NCI-H2171 (cell line): Measurements from ENCODE around the gene SH3D19.
A peak's percentile ranks its signal among the peaks of the same experiment; 100 is the strongest.

Source experiments
- DNase-seq: peaks from one replicate; lab custom pipeline; 2025; lab: John Stamatoyannopoulos, UW

Gene SH3D19

GRCh38 chr4:151195801-151196200, 129.6 kb downstream of the SH3D19 start:
- DNase-seq = no peak

GRCh38 chr4:151193414-151193813, 132.0 kb downstream of the SH3D19 start:
- no peak for DNase-seq

GRCh38 chr4:151192556-151193235, 132.7 kb downstream of the SH3D19 start:
- no peak for DNase-seq

- no peak for DNase-seq
These were observed 140.6 kb downstream of the SH3D19 start for GRCh38 chr4:151184523-151185458.

GRCh38 chr4:151182455-151182996, 142.9 kb downstream of the SH3D19 start:
- DNase-seq = no peak

GRCh38 chr4:151176685-151177084, 148.7 kb downstream of the SH3D19 start:
- no peak for DNase-seq

- DNase-seq = no peak
These were observed 149.4 kb downstream of the SH3D19 start for GRCh38 chr4:151175754-151176631.

GRCh38 chr4:151175233-151175632, 150.2 kb downstream of the SH3D19 start:
- no peak for DNase-seq

GRCh38 chr4:151174784-151175183, 150.6 kb downstream of the SH3D19 start:
- DNase-seq = no peak

- no peak for DNase-seq
These were observed 151.5 kb downstream of the SH3D19 start for GRCh38 chr4:151173871-151174270.

GRCh38 chr4:151169900-151170299, 155.5 kb downstream of the SH3D19 start:
- no peak for DNase-seq

GRCh38 chr4:151169223-151169622, 156.2 kb downstream of the SH3D19 start:
- peak; percentile 61 for DNase-seq

- DNase-seq = no peak
These were observed 157.8 kb downstream of the SH3D19 start for GRCh38 chr4:151167561-151167960.

- DNase-seq = no peak
These were observed 158.8 kb downstream of the SH3D19 start for GRCh38 chr4:151166636-151167035.

- DNase-seq = no peak
These were observed 160.0 kb downstream of the SH3D19 start for GRCh38 chr4:151165205-151166000.

- no peak for DNase-seq
These were observed 161.6 kb downstream of the SH3D19 start for GRCh38 chr4:151163855-151164254.

GRCh38 chr4:151158979-151159378, 166.4 kb downstream of the SH3D19 start:
- no peak for DNase-seq

GRCh38 chr4:151157543-151157942, 167.9 kb downstream of the SH3D19 start:
- DNase-seq = no peak

- no peak for DNase-seq
These were observed 171.8 kb downstream of the SH3D19 start for GRCh38 chr4:151153585-151153984.

GRCh38 chr4:151152028-151152427, 173.4 kb downstream of the SH3D19 start:
- DNase-seq = no peak
